GM12878 (cell line): ENCODE measurements around the gene POLR3E. TPM values are rescaled to one million over a fixed set of nuclear protein-coding genes. Genes with fewer than 3 reads are reported as not detected.

ENCODE experiments used
- ATAC-seq: fragments of 200-7000 bp; cut with Tn5 transposase; 3 replicates; pipeline ENCODE4 v1.9.1; 2020; ENCODE audit warnings: mild to moderate bottlenecking, moderate library complexity
- BruUV-seq: library from RNA; stranded (reverse); fragments of 400-500 nt; replicated peaks from 2 replicates; lab custom pipeline; 2021; lab: Mats Ljungman, UMichigan
- CTCF ChIA-PET: fragments of 300-600 bp; sonication (Branson Sonifier 250); formaldehyde crosslinking; extraction: SDS; loops from one replicate; lab custom pipeline; 2021; ENCODE audit warnings: inconsistent platforms; lab: Yijun Ruan, JAX
- POLR2A ChIA-PET: fragments of 350-600 bp; formaldehyde crosslinking; extraction: SDS; loops from one replicate; lab custom pipeline; 2021; ENCODE audit warnings: inconsistent platforms; lab: Charles Lee
- RAD21 ChIA-PET: fragments of 300-600 bp; sonication (Branson Sonifier 250); formaldehyde crosslinking; loops from one replicate; lab custom pipeline; 2023; ENCODE audit warnings: antibody characterized with exemption; ENCODE audit not compliant: unreplicated experiment; lab: Charles Lee
- SMC1A ChIA-PET: fragments of 300-600 bp; sonication (Branson Sonifier 250); formaldehyde crosslinking; loops from one replicate; lab custom pipeline; 2023; ENCODE audit not compliant: unreplicated experiment, uncharacterized antibody; lab: Charles Lee
- DNase-seq: peaks from one replicate; pipeline ENCODE4 v3.0.0-alpha.2; 2011; ENCODE audit warnings: low read depth, low spot score
- FAIRE-seq: peaks from 3 replicates; lab custom pipeline; 2011; peaks lifted over from hg19 to GRCh38; lab: Jason Lieb, UNC
- H2AFZ ChIP-seq: 2 replicates; pipeline ENCODE4 v1.6.0; 2011; ENCODE audit warnings: low read depth, low read length, control low read depth; ENCODE audit not compliant: control insufficient read depth
- H3K27ac ChIP-seq: 2 replicates; pipeline ENCODE4 v1.5.1; 2011; ENCODE audit warnings: control low read depth; ENCODE audit not compliant: control insufficient read depth, insufficient read depth
- H3K27me3 ChIP-seq, 2 experiments: replicated peaks in 1 of 2; 2 replicates each; pipeline versions ENCODE4 v1.6.0 to v1.6.1; 2011; ENCODE audit warnings: low read length in 1 of 2; ENCODE audit not compliant: control insufficient read depth in 2 of 2, insufficient read depth in 2 of 2
- H3K36me3 ChIP-seq, 2 experiments: 2 replicates each; pipeline ENCODE4 v1.5.1; 2011; ENCODE audit warnings: low read length in 1 of 2; ENCODE audit not compliant: control insufficient read depth in 2 of 2, insufficient read depth in 2 of 2
- H3K4me1 ChIP-seq: 2 replicates; pipeline ENCODE4 v1.6.1; 2011; ENCODE audit warnings: mild to moderate bottlenecking, low read length, moderate library complexity, mixed read lengths; ENCODE audit not compliant: control insufficient read depth, insufficient read depth
- H3K4me2 ChIP-seq: 2 replicates; pipeline ENCODE4 v1.6.0; 2011; ENCODE audit warnings: control low read depth; ENCODE audit not compliant: control insufficient read depth, insufficient read depth
- H3K4me3 ChIP-seq: fragments of 200-600 bp; sonication (generic); 2 replicates; pipeline ENCODE4 v1.5.1; 2016
- H3K79me2 ChIP-seq: 2 replicates; pipeline ENCODE4 v1.6.0; 2011; ENCODE audit warnings: low read length; ENCODE audit not compliant: control insufficient read depth, insufficient read depth
- H3K9ac ChIP-seq: 2 replicates; pipeline ENCODE4 v1.8.0; 2011; ENCODE audit warnings: low read length, control low read depth, mixed read lengths; ENCODE audit not compliant: control insufficient read depth, insufficient read depth
- H3K9me3 ChIP-seq: replicated peaks from 3 replicates; pipeline ENCODE4 v1.5.1; 2011; ENCODE audit warnings: mild to moderate bottlenecking, low read length; ENCODE audit not compliant: control insufficient read depth, insufficient read depth
- H4K20me1 ChIP-seq: 2 replicates; pipeline ENCODE4 v1.6.0; 2011; ENCODE audit not compliant: control insufficient read depth, insufficient read depth
- CBX5 ChIP-seq: sonication (generic); IDR thresholded peaks from 2 replicates; pipeline ENCODE4 v1.6.1; 2016; ENCODE audit warnings: low read depth, moderate library complexity, mild to moderate bottlenecking, inconsistent platforms
- CEBPZ ChIP-seq: fragments of 150-350 bp; IDR thresholded peaks from 2 replicates; pipeline ENCODE4 v1.6.1; 2016; ENCODE audit warnings: low read depth, low read length
- GATAD2B ChIP-seq: fragments of 450-650 bp; conservative IDR thresholded peaks from 2 replicates; pipeline ENCODE4 v1.6.1; 2017; ENCODE audit warnings: low read depth, mild to moderate bottlenecking, moderate library complexity
- MTA2 ChIP-seq: fragments of 450-650 bp; IDR thresholded peaks from 2 replicates; pipeline ENCODE4 v1.6.1; 2016; ENCODE audit warnings: low read depth, mild to moderate bottlenecking, moderate library complexity
- PAX5 ChIP-seq: IDR thresholded peaks from 2 replicates; pipeline ENCODE4 v1.6.1; 2011; ENCODE audit warnings: low read depth, low read length, borderline replicate concordance
- POU2F2 ChIP-seq: IDR thresholded peaks from 3 replicates; pipeline ENCODE4 v1.6.1; 2011; ENCODE audit warnings: low read depth, mild to moderate bottlenecking, low read length, borderline replicate concordance
- RFX5 ChIP-seq: IDR thresholded peaks from 2 replicates; pipeline ENCODE4 v1.6.1; 2011; ENCODE audit warnings: low read depth, low read length, improper control_type of control experiment
- USF1 ChIP-seq: IDR thresholded peaks from 2 replicates; pipeline ENCODE4 v1.6.1; 2011; ENCODE audit warnings: borderline replicate concordance, low read depth, mild to moderate bottlenecking, moderate library complexity, mixed read lengths, low read length; ENCODE audit not compliant: insufficient read depth; ENCODE audit errors: extremely low read length
- YBX1 ChIP-seq: fragments of 450-650 bp; IDR thresholded peaks from 2 replicates; pipeline ENCODE4 v1.6.1; 2016; ENCODE audit warnings: antibody characterized with exemption
- ZNF622 ChIP-seq: fragments of 450-650 bp; IDR thresholded peaks from 2 replicates; pipeline ENCODE4 v1.6.1; 2017; ENCODE audit warnings: mild to moderate bottlenecking, inconsistent platforms
- ZSCAN29 ChIP-seq: fragments of 450-650 bp; IDR thresholded peaks from 2 replicates; pipeline ENCODE4 v1.6.1; 2017; ENCODE audit warnings: mild to moderate bottlenecking, moderate library complexity
- WGBS: methylation state at CpG from one replicate; pipeline ENCODE4 v1.1.6; 2016; ENCODE audit warnings: low lambda C conversion rate; ENCODE audit not compliant: insufficient replicate concordance, insufficient coverage; ENCODE audit errors: missing lambda C conversion rate; 5-methylcytosine and 5-hydroxymethylcytosine counted together
- in situ Hi-C: fragments of 300-500 bp; cut with MboI; formaldehyde crosslinking; loops from 9 replicates; pipeline ENCODE4 v1.14.3; 2018; ENCODE audit warnings: mixed read lengths
- intact Hi-C: fragments of 100-400 bp; cut with micrococcal nuclease; formaldehyde crosslinking; loops from one replicate; pipeline ENCODE4 v1.14.2; 2022; ENCODE audit not compliant: unreplicated experiment
- polyA plus RNA-seq, 11 experiments: library from polyadenylated mRNA; depleted of rRNA in 4 of 11; unstranded in 6 of 11; stranded (reverse) in 5 of 11; fragments of >200 nt; fragmentation: Nextera tagmentation in 4 of 11; fragmentation: Illumina TruSeq in 1 of 11; extraction: Ambion mirVana in 4 of 11; extraction: Trizol in 1 of 11; gene quantifications; 1 replicate in 1 of 11; 2 replicates in 10 of 11; pipeline versions ENCODE4 v1.2.1 to v1.2.3, GENCODE V29; 2011 to 2016; ENCODE audit warnings: inconsistent platforms in 2 of 11, missing spikeins in 2 of 11, low read depth in 1 of 11
- total RNA-seq, 4 experiments: library from RNA; depleted of rRNA in 3 of 4; stranded (reverse); fragments of >200 nt in 3 of 4; fragmentation: Illumina TruSeq in 1 of 4; extraction: Trizol in 1 of 4; gene quantifications; 2 replicates each; pipeline versions ENCODE4 v1.2.1 to v1.2.3, GENCODE V29; 2013 to 2021

POLR3E gene
- total and polyA plus RNA-seq, 10 of the 15 experiments (the other 5 are each of a cell fraction or from before 2014, with no cell fraction given): 11.1 to 79.5 (median 39.7) TPM

- Histone ChIP-seq H3K27ac (no peak overlapping the region), H4K20me1 (no peaks in the 10 kb centered on the region), H3K4me3 (no peak overlapping the region), H3K9me3 (no peaks in the 10 kb centered on the region), H3K36me3 (peaks cover 1 to 25% of the 10 kb centered on the region in 2 experiments), H3K4me1 (peaks cover 15% of the 10 kb centered on the region), H3K9ac (no peak overlapping the region), H2AFZ (no peak overlapping the region), H3K4me2 (no peak overlapping the region), H3K27me3 (no peaks in the 10 kb centered on the region), H3K79me2 (peaks cover 50% of the 10 kb centered on the region)
- intact Hi-C loops (no loop called here), in situ Hi-C loops (no loop called here)
- BruUV-seq: no TSS peak
- WGBS: 96% methylated on average over 3 of the region's 3 CpGs
- DNase-seq: no peak
- SMC1A ChIA-PET: interaction anchor here (12.5 kb wide), 1 partner anchor 11 kb away, joined by 205 read pairs; no protein-coding TSS in a partner anchor
- RAD21 ChIA-PET: interaction anchor here (1.6 kb wide), 1 partner anchor 14 kb away, joined by 7 read pairs; no protein-coding TSS in a partner anchor
- POLR2A ChIA-PET: interaction anchor here (0.6 to 12.9 kb wide), 4 partner anchors 9 to 125 kb away, joined by 3 to 185 read pairs (median 5); no protein-coding TSS in a partner anchor
- TF ChIP-seq ZNF622: no peak
- no peak for TF ChIP-seq PAX5
- no peak for TF ChIP-seq ZSCAN29
- no peak for TF ChIP-seq RFX5
- no peak for TF ChIP-seq MTA2
- no peak for TF ChIP-seq YBX1
- no peak for TF ChIP-seq CEBPZ
- no peak for TF ChIP-seq USF1
- no peak for TF ChIP-seq CBX5
- TF ChIP-seq GATAD2B: no peak
- TF ChIP-seq POU2F2: no peak
- no peak for FAIRE-seq
- ATAC-seq: no peak
- CTCF ChIA-PET: no interaction called here
Measured at GRCh38 chr16:22366889-22367288, 69.7 kb downstream of the POLR3E start.
